ENCODE measurements around the gene AK8. TPM values are rescaled to one million over a fixed set of nuclear protein-coding genes. Genes with fewer than 3 reads are reported as not detected.

The AK8 gene
- total and polyA plus RNA-seq, 9 of the 15 experiments (the other 6 are each of a cell fraction or from before 2014, with no cell fraction given): 0.06 to 0.37 TPM; not detected in 7

- in situ Hi-C loops (cut with MboI) (no loop called here), intact Hi-C loops (cut with micrococcal nuclease) (loop anchor here (5.0 to 10.0 kb wide), 2 partner anchors 73 to 100 kb away; partner anchors contain the start of gene GFI1B)
- Histone ChIP-seq H3K4me3 (no peak overlapping the region), H3K4me2 (ENCODE audit: insufficient read depth, low read length) (no peak overlapping the region), H3K27ac (ENCODE audit: extremely low read depth, low read depth, low read length) (no peak overlapping the region), H3K79me2 (ENCODE audit: control insufficient read depth, insufficient read depth, low read length) (no peaks in the 10 kb centered on the region), H3K36me3 (ENCODE audit: control insufficient read depth, insufficient read depth, low read length) (peaks cover 44% of the 10 kb centered on the region; the same call in 2 of the 3 replicates), H2AFZ (ENCODE audit: low read depth, low read length) (no peak overlapping the region), H3K9ac (ENCODE audit: insufficient read depth in 1 of 2, low read depth in 2 of 2, low read length in 2 of 2) (no peak overlapping the region), H4K20me1 (replicated peaks; ENCODE audit: control insufficient read depth, insufficient read depth, low read length) (0 out of 2 replicates have a peak, but pooled peaks cover 7% of the 10 kb centered on the region), H3K9me3 (replicated peaks; ENCODE audit: control insufficient read depth, insufficient read depth, low read depth, low read length) (no peaks in the 10 kb centered on the region), H3K27me3 (ENCODE audit: control insufficient read depth in 2 of 2, insufficient read depth in 2 of 2, low read length in 2 of 2) (no peaks in the 10 kb centered on the region), H3K9me1 (ENCODE audit: control insufficient read depth, insufficient read depth, low read length) (no peaks in the 10 kb centered on the region), H3K4me1 (replicated peaks in 1 of 2; ENCODE audit: control insufficient read depth in 2 of 2, insufficient read depth in 2 of 2, low read length in 2 of 2) (no peaks in the 10 kb centered on the region)
- CTCF ChIA-PET (ENCODE audit: low intra/inter-chr PET ratio): interaction anchor here (0.6 to 1.1 kb wide), 3 partner anchors 54 to 208 kb away, joined by 3 to 5 read pairs (median 3); no protein-coding TSS in a partner anchor
- peak; percentile 99 for ATAC-seq
- FAIRE-seq: peak; percentile 98
- BruUV-seq (replicated peaks): no TSS peak
- POLR2A ChIA-PET: interaction anchor here (0.5 to 1.4 kb wide), 6 partner anchors 11 to 732 kb away, joined by 3 to 5 read pairs (median 3); no protein-coding TSS in a partner anchor
- peak; percentile 80 to 91 (median 87) for DNase-seq (ENCODE audit: extremely low read depth in 1 of 4, low spot score in 3 of 4)
- WGBS (ENCODE audit: insufficient coverage, low coverage, missing lambda C conversion rate): 30% methylated on average over 11 of the region's 11 CpGs
- TF ChIP-seq DEAF1 (CRISPR knock-in tag; IDR thresholded peaks at IDR 0.05) (0 out of 2 replicates have a peak, but pooled peaks have one; percentile 17), ZNF384 (IDR thresholded peaks at IDR 0.05; ENCODE audit: low read depth, low read length) (peak; percentile 54), JUND (IDR thresholded peaks at IDR 0.05; ENCODE audit: borderline replicate concordance, low read depth, low read length) (peak; percentile 53), JUND (tag; IDR thresholded peaks at IDR 0.05; ENCODE audit: borderline replicate concordance, low read depth, low read length) (no peak; the same call in 2 of the 3 replicates), NRF1 (conservative IDR thresholded peaks at IDR 0.05 in 1 of 2, IDR thresholded peaks at IDR 0.05 in 1 of 2) (no peak), ZNF12 (CRISPR knock-in tag; IDR thresholded peaks at IDR 0.05) (no peak), ILF3 (IDR thresholded peaks at IDR 0.05; ENCODE audit: borderline replicate concordance) (no peak), PREB (CRISPR knock-in tag; IDR thresholded peaks at IDR 0.05) (no peak), JUN (IDR thresholded peaks at IDR 0.05; ENCODE audit: borderline replicate concordance, low read depth, low read length) (peak; percentile 52; the same call in 1 of the 2 replicates), JUN (CRISPR knock-in tag; IDR thresholded peaks at IDR 0.05; ENCODE audit: borderline replicate concordance) (no peak), RB1 (IDR thresholded peaks at IDR 0.05; ENCODE audit: low read depth) (no peak), TFAM (CRISPR knock-in tag; conservative IDR thresholded peaks at IDR 0.05) (no peak)
- TF ChIP-seq, protein P1, sequence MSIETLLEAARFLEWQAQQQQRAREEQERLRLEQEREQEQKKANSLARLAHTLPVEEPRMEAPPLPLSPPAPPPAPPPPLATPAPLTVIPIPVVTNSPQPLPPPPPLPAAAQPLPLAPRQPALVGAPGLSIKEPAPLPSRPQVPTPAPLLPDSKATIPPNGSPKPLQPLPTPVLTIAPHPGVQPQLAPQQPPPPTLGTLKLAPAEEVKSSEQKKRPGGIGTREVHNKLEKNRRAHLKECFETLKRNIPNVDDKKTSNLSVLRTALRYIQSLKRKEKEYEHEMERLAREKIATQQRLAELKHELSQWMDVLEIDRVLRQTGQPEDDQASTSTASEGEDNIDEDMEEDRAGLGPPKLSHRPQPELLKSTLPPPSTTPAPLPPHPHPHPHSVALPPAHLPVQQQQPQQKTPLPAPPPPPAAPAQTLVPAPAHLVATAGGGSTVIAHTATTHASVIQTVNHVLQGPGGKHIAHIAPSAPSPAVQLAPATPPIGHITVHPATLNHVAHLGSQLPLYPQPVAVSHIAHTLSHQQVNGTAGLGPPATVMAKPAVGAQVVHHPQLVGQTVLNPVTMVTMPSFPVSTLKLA (conservative IDR thresholded peaks at IDR 0.05): peak in 1 of 2 experiments; percentile 25; a peak in 1 of 4 replicates
Observed at GRCh38 chr9:132901858-132902831, 24.1 kb upstream of the AK8 start.

Data from K562 (cell line).